BE2C (cell line): ENCODE results near the gene ZDHHC18.

Experiments used
- DNase-seq: peaks from one replicate; pipeline ENCODE4 v3.0.0-alpha.2; 2020
- H3K27me3 ChIP-seq: fragments of 250-450 bp; sonication (Bioruptor Pico); 2 replicates; pipeline ENCODE4 v1.5.1; 2020; ENCODE audit warnings: mild to moderate bottlenecking
- H3K36me3 ChIP-seq: fragments of 250-450 bp; sonication (Bioruptor Pico); 2 replicates; pipeline ENCODE4 v1.5.1; 2020; ENCODE audit warnings: mild to moderate bottlenecking
- H3K4me1 ChIP-seq: fragments of 250-450 bp; sonication (Bioruptor Pico); 2 replicates; pipeline ENCODE4 v1.5.1; 2020
- H3K4me3 ChIP-seq: 2 replicates; pipeline ENCODE4 v1.5.1; 2011; ENCODE audit warnings: low read depth, low read length
- H3K9me3 ChIP-seq: fragments of 250-450 bp; sonication (Bioruptor Pico); 2 replicates; pipeline ENCODE4 v1.5.1; 2020
- TF ChIP-seq, protein P1 (sequence below): IDR thresholded peaks from 2 replicates; pipeline ENCODE4 v1.5.1; 2012; ENCODE audit warnings: mild to moderate bottlenecking, low read depth, low read length

The ZDHHC18 gene

DNA sequence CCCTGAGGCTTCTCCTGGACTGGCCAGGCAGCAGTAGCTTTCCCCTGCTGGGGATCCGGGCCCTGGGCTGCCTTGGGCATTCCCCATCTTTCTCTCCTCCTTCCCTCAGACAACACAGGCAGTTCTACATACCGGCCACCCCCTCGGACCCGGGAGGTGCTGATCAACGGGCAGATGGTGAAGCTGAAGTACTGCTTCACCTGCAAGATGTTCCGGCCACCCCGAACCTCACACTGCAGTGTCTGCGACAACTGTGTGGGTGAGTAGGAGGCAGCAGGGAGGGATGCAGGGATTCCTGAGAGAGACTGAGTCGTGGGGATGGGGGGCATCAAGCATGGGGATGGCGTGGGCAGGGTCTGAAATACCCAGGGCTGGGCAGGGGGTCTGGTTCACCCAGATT lies 22.0 kb downstream of the ZDHHC18 start:
- no peak overlapping the region for H3K4me3 ChIP-seq
- H3K27me3 ChIP-seq, result no peaks in the 10 kb centered on the region
- H3K4me1 ChIP-seq, result no peaks in the 10 kb centered on the region
- DNase-seq, result no peak
- H3K9me3 ChIP-seq, result no peaks in the 10 kb centered on the region
- TF ChIP-seq, protein P1, sequence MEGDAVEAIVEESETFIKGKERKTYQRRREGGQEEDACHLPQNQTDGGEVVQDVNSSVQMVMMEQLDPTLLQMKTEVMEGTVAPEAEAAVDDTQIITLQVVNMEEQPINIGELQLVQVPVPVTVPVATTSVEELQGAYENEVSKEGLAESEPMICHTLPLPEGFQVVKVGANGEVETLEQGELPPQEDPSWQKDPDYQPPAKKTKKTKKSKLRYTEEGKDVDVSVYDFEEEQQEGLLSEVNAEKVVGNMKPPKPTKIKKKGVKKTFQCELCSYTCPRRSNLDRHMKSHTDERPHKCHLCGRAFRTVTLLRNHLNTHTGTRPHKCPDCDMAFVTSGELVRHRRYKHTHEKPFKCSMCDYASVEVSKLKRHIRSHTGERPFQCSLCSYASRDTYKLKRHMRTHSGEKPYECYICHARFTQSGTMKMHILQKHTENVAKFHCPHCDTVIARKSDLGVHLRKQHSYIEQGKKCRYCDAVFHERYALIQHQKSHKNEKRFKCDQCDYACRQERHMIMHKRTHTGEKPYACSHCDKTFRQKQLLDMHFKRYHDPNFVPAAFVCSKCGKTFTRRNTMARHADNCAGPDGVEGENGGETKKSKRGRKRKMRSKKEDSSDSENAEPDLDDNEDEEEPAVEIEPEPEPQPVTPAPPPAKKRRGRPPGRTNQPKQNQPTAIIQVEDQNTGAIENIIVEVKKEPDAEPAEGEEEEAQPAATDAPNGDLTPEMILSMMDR, result no peak
- H3K36me3 ChIP-seq, result peaks cover 3% of the 10 kb centered on the region; the same call in 1 of the 2 replicates

DNA sequence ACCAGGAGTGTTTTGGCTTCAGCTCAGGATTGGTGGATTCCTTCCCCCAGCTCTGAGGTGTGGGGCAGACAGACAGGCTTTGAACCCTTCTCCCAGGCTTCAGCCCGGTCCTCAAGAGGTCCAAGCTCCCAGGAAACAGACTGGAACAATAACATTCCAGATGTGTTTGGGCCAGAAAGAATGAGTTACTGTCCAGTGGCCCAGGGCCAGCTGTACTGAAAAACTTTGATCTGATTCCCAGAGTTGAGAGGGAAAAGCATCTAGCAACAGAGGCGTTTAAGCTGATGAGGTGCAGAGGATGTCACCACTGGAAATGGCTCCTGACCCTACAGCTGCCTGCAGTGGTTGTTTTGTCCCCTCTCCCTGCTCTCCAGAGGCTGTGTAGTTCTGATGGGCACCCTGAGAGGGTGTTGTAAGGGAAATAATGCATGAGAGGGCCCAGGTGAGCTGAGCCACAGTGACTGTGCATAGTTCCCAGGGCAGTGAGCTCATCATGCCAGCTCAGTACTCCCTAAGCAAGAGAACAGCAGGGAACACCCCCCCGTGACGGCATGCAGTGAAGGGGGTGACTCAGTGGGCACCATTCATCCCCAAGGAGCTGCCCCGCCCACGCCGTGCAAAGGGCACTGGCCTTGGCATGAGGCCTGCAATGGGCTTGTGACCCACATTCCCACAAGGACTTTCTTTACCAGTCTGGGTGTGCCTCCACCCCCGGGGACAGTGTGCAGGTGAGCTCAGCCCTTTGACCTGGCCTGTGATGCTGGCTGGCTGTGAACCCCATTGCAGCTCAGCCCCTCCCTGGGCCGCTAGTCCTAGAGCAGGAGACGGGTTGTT lies 22.7 kb downstream of the ZDHHC18 start:
- Histone ChIP-seq H3K4me3 (no peak overlapping the region), H3K4me1 (no peaks in the 10 kb centered on the region), H3K36me3 (peaks cover 3% of the 10 kb centered on the region; the same call in 1 of the 2 replicates), H3K27me3 (no peaks in the 10 kb centered on the region), H3K9me3 (no peaks in the 10 kb centered on the region)
- TF ChIP-seq, protein P1, result no peak
- DNase-seq, result no peak

DNA sequence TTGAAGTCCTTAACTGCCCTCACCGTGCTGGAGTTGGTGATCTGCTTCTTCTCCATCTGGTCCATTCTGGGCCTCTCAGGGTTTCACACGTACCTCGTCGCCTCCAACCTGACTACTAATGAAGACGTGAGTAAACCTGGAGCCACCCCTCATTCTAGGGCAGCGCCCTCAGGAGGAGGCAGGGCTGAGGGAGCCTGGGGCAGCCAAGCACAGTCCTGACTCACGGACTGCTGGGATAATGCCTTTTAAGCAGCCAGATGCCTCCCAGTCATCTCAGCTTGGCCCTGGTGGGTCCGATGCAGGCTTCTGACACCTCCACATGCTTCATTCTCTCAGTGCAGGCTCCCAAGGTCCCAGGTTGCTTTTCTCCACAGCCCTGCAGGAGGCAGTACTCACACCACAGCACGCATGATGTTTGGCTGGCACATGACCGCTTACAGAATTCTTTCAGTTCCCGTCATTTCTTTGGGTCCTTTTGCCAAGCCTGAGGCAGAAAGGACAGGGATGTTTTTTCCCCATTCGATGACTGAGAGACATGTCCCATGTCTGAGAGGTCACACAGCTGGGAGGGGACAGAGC lies 24.7 kb downstream of the ZDHHC18 start:
- TF ChIP-seq, protein P1, result 0 out of 2 replicates have a peak, but pooled peaks have one; percentile 9
- no peaks in the 10 kb centered on the region for H3K4me1 ChIP-seq
- no peaks in the 10 kb centered on the region for H3K9me3 ChIP-seq
- H3K27me3 ChIP-seq, result no peaks in the 10 kb centered on the region
- DNase-seq, result no peak
- H3K36me3 ChIP-seq, result peaks cover 3% of the 10 kb centered on the region; the same call in 1 of the 2 replicates
- no peak overlapping the region for H3K4me3 ChIP-seq

DNA sequence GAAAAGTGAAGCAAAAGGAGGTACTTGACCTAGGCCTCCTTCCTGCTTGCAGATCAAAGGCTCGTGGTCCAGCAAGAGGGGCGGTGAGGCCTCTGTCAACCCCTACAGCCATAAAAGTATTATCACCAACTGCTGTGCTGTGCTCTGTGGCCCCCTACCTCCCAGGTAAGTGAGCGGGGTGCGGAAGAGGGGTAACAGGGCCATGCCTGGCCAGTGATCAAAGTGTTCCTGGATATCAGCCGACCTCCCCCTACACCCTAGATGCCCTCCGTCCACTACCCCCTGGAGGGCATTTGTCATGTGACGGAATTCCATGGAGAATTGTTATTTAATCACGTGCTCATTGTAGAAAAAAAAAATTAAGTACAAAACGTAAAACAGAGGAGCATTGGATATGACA lies 26.2 kb downstream of the ZDHHC18 start:
- Histone ChIP-seq H3K9me3 (no peaks in the 10 kb centered on the region), H3K36me3 (peaks cover 3% of the 10 kb centered on the region; the same call in 1 of the 2 replicates), H3K4me1 (no peaks in the 10 kb centered on the region), H3K27me3 (no peaks in the 10 kb centered on the region), H3K4me3 (no peak overlapping the region)
- no peak for DNase-seq
- TF ChIP-seq, protein P1, result no peak

DNA sequence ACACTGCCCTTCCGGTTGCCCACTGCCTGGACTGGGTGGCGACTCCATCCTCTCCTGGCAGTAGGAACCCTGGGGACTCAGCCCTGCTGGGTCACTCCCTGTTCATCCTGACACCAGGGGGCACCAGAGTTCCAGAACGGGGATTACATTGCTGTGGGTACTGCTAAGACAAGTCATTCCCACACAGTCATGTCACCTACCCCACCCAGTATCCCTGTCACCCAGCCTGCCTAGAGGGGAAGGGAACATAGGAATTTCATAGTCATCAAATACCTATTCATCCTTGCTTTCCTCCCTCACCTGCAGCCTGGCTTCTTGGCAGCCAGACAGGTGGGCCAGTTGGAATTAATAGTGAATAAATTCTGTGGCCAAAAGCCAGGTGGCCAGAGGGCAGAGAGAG lies 26.7 kb downstream of the ZDHHC18 start:
- Histone ChIP-seq H3K36me3 (peaks cover 3% of the 10 kb centered on the region; the same call in 1 of the 2 replicates), H3K4me3 (no peak overlapping the region), H3K27me3 (no peaks in the 10 kb centered on the region), H3K9me3 (no peaks in the 10 kb centered on the region), H3K4me1 (no peaks in the 10 kb centered on the region)
- TF ChIP-seq, protein P1, result peak; percentile 79
- DNase-seq, result peak; percentile 86

DNA sequence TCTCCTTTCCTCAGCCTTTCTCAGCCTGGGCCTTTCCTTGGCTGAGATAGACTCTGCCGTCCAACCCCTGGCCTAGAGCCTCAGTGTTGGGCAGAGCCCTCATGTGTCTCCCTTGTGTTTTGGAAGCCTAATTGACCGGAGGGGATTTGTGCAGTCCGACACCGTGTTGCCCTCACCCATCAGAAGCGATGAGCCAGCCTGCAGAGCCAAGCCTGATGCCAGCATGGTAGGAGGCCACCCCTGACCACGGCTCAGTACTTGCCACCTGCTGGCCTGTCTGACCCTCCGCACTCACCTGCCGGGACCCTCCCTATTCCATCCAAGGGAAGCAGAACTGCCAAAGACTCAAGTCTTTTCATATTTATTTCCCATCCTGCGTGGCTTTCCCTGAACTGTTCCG lies 27.1 kb downstream of the ZDHHC18 start:
- DNase-seq, result no peak
- no peaks in the 10 kb centered on the region for H3K27me3 ChIP-seq
- H3K4me3 ChIP-seq, result no peak overlapping the region
- no peaks in the 10 kb centered on the region for H3K9me3 ChIP-seq
- TF ChIP-seq, protein P1, result no peak
- H3K36me3 ChIP-seq, result peaks cover 3% of the 10 kb centered on the region; the same call in 1 of the 2 replicates
- H3K4me1 ChIP-seq, result no peaks in the 10 kb centered on the region
